Mesodermal cell (in vitro differentiated cells): ENCODE measurements around the gene FAM13C.

Experiments
- H3K27ac ChIP-seq: 2 replicates; pipeline ENCODE4 v1.7.0; 2013; ENCODE audit warnings: mild to moderate bottlenecking, low read depth, low read length, moderate library complexity; ENCODE audit not compliant: severe bottlenecking
- H3K36me3 ChIP-seq: 2 replicates; pipeline ENCODE4 v1.7.1; 2013; ENCODE audit warnings: mild to moderate bottlenecking, low read length, moderate library complexity; ENCODE audit not compliant: control insufficient read depth, insufficient read depth
- H3K4me1 ChIP-seq: one replicate; pipeline ENCODE4 v1.7.1; 2013; ENCODE audit warnings: mild to moderate bottlenecking, low read length; ENCODE audit not compliant: insufficient read depth, control insufficient read depth, poor library complexity, severe bottlenecking
- H3K4me3 ChIP-seq: 2 replicates; pipeline ENCODE4 v1.7.0; 2013; ENCODE audit warnings: low read length, control low read depth, mild to moderate bottlenecking; ENCODE audit not compliant: insufficient read depth, poor library complexity, severe bottlenecking; ENCODE audit errors: extremely low read depth
- H3K9me3 ChIP-seq: 2 replicates; pipeline ENCODE4 v1.7.1; 2013; ENCODE audit warnings: mild to moderate bottlenecking, low read length, moderate library complexity; ENCODE audit not compliant: control insufficient read depth
- WGBS, 2 experiments: methylation state at CpG; one replicate each; pipeline ENCODE4 v1.1.5; 2013; ENCODE audit warnings: missing lambda C conversion rate in 2 of 2; ENCODE audit not compliant: insufficient coverage in 2 of 2; 5-methylcytosine and 5-hydroxymethylcytosine counted together

Gene FAM13C

DNA sequence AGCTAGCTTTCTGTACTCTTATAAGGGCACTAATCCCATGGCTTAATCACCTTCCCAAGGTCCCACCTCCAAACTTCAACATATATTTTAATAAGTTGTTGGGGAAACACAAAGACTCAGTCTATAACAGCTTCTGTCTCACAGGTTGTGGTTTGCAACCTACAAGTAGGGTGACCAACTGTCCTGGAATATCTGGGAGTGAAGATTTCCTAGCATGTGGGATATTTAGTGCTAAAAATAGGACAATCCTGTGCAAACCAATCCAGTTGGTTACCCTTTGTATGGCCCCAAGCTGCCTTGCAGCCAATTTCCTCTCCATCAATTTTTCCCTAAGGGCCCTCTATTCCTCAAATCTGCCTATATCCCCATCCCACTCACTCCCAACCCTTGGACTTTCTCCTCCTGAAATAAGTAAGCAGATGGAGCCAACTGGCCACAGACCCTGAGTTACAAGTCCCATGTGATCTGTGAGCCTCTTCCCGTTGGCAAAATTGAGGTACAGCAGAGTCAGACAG lies 82.3 kb downstream of the FAM13C start:
- Histone ChIP-seq H3K27ac (no peak overlapping the region), H3K9me3 (no peaks in the 10 kb centered on the region), H3K36me3 (no peaks in the 10 kb centered on the region), H3K4me1 (no peaks in the 10 kb centered on the region), H3K4me3 (no peak overlapping the region)
- WGBS, 2 experiments: no CpG with 5 or more reads among the region's 1 CpG

DNA sequence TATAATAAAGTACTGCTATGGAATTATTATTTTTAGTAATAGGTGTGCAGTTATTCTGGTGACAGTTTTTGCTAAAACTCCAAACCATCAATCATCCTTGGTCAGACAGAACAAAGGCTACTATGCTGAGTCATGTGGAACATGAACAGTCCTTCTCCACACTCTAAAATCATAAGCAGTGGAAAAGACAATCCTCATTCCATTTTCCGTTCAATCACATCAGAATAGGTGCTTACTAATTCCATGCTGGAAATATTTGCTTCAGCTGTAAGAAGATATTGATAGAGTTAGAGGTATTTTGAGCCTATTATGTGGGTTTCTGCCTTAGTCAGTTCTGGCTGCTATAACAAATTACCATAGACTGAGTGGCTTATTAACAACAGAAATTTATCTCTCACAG lies 82.9 kb downstream of the FAM13C start:
- no peak overlapping the region for H3K27ac ChIP-seq
- WGBS, 2 experiments: no CpG with 5 or more reads among the region's 1 CpG

DNA sequence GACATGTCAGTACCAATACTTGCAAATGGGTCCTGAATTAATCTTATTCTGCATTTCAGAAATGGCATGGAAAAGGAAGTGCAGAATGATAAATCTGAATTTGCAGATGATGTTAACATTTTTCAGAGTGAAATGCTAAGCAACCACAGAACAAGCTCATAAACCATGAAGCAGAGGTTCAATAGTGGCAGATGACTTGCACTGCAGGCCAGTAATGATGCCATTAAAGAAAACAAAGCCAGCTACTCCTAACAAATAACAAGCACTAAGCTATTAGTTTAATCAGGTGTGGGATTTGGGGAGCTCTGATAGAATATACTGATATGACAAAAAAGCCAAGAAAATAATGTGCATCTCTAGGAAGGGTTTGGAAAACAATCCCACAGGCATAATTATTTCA lies 85.4 kb downstream of the FAM13C start:
- no peaks in the 10 kb centered on the region for H3K9me3 ChIP-seq

More for the DNA sequence above, 82.9 kb downstream of the FAM13C start:
- Histone ChIP-seq H3K4me3 (no peak overlapping the region), H3K4me1 (no peaks in the 10 kb centered on the region), H3K9me3 (no peaks in the 10 kb centered on the region), H3K36me3 (no peaks in the 10 kb centered on the region)

DNA sequence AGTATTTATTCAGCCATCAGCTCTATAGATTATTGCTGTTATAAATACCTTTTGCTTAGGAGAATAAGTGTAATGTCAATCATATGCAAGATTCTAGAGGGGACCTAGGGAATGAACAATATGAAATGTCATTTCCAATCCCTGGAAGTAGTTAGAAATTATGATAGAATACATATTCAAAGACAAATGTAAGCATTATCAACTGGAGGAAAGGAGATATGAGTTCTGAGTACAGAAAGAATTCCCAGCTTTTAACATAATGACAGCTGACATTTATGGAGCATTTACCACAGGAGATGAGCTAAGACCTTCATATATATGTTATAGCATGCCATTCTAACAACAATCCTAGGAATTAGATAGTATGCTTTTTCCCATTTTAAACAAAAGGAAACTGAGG lies 86.2 kb downstream of the FAM13C start:
- Histone ChIP-seq H3K9me3 (no peaks in the 10 kb centered on the region), H3K36me3 (no peaks in the 10 kb centered on the region), H3K4me1 (no peaks in the 10 kb centered on the region), H3K4me3 (no peak overlapping the region), H3K27ac (no peak overlapping the region)

More for the DNA sequence above, 85.4 kb downstream of the FAM13C start:
- Histone ChIP-seq H3K4me3 (no peak overlapping the region), H3K27ac (no peak overlapping the region), H3K4me1 (no peaks in the 10 kb centered on the region), H3K36me3 (no peaks in the 10 kb centered on the region)

DNA sequence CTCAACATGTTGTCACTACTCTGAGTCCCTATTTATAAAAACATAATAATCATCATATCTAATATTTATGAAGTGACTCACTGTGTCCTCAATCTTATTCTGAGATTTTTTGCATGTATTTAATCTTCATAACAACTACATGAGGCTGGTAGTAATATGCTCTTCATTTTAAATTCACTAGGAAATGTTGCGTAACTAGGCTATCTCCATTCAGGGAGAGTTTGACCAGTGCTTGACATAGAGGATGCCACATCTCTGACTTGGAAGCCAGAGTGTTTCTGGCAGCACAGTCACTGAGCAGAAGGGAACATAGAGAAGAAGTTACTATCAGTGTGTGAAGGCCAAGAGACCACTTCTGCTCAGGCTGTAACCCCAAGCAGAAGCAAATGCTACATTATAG lies 88.9 kb downstream of the FAM13C start:
- Histone ChIP-seq H3K9me3 (no peaks in the 10 kb centered on the region), H3K27ac (no peak overlapping the region)
- no CpG with 5 or more reads among the region's 1 CpG for WGBS, 2 experiments

DNA sequence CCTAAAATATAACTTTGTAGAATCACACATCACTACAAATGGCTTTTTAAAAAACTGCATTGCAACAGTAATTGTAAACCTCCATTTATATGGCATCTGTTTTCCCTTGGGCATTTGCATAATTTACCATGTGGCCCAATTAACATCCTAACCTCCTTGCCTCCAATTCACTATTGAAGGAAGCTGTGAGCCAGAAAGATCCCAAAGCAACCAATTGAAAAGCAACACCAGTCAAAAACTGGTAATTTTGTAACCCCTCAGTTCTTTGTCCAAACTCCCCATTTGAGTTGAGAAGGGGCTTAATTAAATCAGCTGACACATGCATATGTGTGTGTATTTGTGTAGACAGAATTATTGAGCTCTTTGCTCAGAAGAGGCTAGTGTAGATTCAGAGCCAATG lies 90.3 kb downstream of the FAM13C start:
- no peaks in the 10 kb centered on the region for H3K9me3 ChIP-seq
- H3K36me3 ChIP-seq: no peaks in the 10 kb centered on the region
- H3K4me3 ChIP-seq: no peak overlapping the region
- H3K4me1 ChIP-seq: no peaks in the 10 kb centered on the region
- no peak overlapping the region for H3K27ac ChIP-seq

More for the DNA sequence above, 88.9 kb downstream of the FAM13C start:
- Histone ChIP-seq H3K4me1 (no peaks in the 10 kb centered on the region), H3K4me3 (no peak overlapping the region), H3K36me3 (no peaks in the 10 kb centered on the region)

DNA sequence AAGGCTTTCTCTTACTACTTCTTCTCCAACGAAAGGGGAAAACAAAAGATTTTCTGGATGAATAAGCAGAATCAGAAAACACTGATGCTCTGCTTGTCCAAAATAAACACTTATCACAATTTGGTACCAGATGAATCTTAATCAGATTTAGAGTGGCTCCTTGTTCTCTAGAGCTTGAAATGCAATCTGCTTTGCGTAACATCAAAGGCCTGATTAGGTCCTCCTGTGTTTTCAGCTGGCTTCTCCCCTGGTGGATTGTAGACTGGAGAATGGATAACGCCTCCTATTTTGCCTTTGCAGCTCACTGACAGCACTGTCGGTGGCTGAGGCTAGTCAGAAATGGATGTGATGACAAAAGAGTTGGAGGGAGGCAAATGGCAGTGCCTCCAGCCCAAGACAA lies 91.2 kb downstream of the FAM13C start:
- H3K27ac ChIP-seq: no peak overlapping the region
- no peak overlapping the region for H3K4me3 ChIP-seq
- whole genome bisulfite sequencing, 2 experiments: 92 to 93% methylated on average over 2 to 3 of the region's 4 CpGs
- no peaks in the 10 kb centered on the region for H3K4me1 ChIP-seq
- H3K9me3 ChIP-seq: no peaks in the 10 kb centered on the region
- H3K36me3 ChIP-seq: no peaks in the 10 kb centered on the region

DNA sequence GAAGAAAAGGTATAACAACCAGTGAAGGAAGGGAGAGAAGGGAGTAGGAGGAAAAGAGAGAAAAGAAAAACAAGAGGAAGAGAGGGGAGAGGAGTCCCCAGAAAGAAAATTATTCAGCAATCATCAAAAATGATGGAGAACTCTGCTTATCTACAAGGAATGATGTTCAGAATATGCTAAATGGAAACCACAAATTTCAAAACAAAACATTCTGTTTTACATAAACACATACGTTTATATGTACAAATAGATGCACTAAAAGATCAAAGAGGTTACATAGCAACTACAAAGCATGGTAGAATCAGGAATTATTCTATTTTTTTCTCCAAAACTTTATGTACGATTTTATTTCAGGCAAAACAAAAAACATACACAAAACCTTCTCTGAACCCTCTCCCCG lies 91.9 kb downstream of the FAM13C start:
- 90% methylated on average over 2 of the region's 3 CpGs; no CpG with 5 or more reads in 1 of the 2 experiments for WGBS, 2 experiments
- Histone ChIP-seq H3K9me3 (no peaks in the 10 kb centered on the region), H3K27ac (no peak overlapping the region), H3K36me3 (no peaks in the 10 kb centered on the region), H3K4me3 (no peak overlapping the region), H3K4me1 (no peaks in the 10 kb centered on the region)

DNA sequence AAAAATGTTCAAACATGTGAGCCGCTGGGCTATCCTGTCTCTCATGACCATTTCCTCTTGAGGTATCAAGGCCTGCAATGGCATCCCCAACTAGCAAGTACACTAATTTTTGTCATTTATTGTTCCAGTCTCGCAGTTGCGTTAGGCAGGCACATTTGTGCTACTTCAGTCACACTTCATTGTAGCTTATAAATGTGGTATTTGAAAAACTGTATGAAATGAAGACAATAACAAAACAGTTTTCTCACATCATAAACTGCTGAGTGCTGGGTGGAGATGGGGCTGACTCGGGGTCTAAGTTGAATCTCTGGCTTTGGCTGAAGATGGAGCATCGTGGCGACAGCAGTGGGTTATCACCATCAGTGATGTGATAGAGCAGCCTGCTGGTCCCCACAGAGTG lies 92.7 kb downstream of the FAM13C start:
- H3K27ac ChIP-seq: no peak overlapping the region
- no peaks in the 10 kb centered on the region for H3K9me3 ChIP-seq
- H3K4me1 ChIP-seq: no peaks in the 10 kb centered on the region
- H3K4me3 ChIP-seq: no peak overlapping the region
- 88 to 93% methylated on average over 4 of the region's 6 CpGs for WGBS, 2 experiments
- H3K36me3 ChIP-seq: no peaks in the 10 kb centered on the region

DNA sequence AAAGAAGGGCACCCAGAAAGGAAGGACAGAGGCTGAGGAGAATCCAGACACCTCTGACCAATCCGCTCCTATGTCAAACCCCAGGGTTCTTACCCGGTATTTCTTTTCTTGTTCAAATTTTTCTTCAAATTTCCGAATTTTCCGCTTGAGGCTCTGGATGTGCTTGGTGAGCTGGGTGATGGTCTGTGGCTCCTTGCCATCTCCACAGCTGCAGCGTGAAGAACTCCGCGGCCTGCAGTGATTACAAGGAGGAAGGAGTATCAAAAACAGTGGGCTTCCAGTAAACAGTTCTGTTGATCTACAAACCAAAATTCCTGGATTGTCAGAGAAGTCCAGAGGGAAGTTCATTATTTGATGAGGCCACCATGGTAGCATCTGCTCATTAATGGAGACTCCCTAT lies 93.9 kb downstream of the FAM13C start:
- no peaks in the 10 kb centered on the region for H3K4me1 ChIP-seq
- no peak overlapping the region for H3K4me3 ChIP-seq
- no peaks in the 10 kb centered on the region for H3K9me3 ChIP-seq
- WGBS, 2 experiments: 92 to 94% methylated on average over 3 of the region's 7 CpGs
- no peaks in the 10 kb centered on the region for H3K36me3 ChIP-seq
- H3K27ac ChIP-seq: no peak overlapping the region

DNA sequence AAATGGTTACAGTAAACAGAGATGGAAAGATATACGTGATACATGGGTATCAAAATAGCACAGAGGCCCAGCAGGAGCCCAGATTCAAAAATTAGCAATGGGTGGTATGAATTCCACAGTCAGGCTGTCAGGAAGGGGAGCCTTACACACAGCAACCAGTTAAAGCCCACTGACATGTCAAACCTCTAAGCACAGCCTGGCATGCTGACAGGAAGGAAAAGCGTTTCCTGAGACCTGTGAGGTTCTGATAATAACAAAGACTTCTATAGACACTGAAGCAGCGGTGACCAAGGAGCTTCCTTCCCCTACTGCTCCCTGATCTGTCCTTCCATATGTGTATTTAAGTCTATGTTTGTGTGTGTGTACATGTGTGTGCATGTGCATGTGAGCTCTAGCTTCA lies 96.0 kb downstream of the FAM13C start:
- no peak overlapping the region for H3K27ac ChIP-seq
- no peaks in the 10 kb centered on the region for H3K4me1 ChIP-seq
- no peaks in the 10 kb centered on the region for H3K9me3 ChIP-seq
- 50% methylated on average over 1 to 2 of the region's 3 CpGs for WGBS, 2 experiments
- H3K4me3 ChIP-seq: no peak overlapping the region
- no peaks in the 10 kb centered on the region for H3K36me3 ChIP-seq

DNA sequence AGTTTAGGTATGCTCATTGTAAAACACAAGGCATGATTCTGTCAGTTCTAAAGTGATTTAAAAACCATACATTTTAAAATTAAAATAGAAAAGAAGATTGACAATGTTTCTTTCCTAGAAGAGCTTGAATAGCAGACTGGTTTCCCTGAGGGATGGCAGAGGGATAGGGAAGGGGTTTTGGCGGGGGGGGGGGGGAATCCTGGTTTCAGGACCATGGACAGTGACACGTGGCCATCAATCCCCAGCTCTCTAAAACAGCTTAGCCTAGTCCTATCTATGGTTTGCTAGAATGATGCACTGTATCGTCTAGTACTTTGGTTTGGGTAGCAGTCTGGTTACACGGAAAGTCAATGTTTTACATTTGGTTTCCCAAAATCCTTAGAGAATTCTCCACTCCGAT lies 97.2 kb downstream of the FAM13C start:
- 78% methylated on average over 2 of the region's 5 CpGs; no CpG with 5 or more reads in 1 of the 2 experiments for WGBS, 2 experiments
- no peaks in the 10 kb centered on the region for H3K36me3 ChIP-seq

More for the DNA sequence above, 97.2 kb downstream of the FAM13C start:
- Histone ChIP-seq H3K9me3 (no peaks in the 10 kb centered on the region), H3K27ac (no peak overlapping the region), H3K4me1 (no peaks in the 10 kb centered on the region), H3K4me3 (no peak overlapping the region)
